H9 (cell line): ENCODE measurements around the gene IMMP2L. TPM values are rescaled to one million over a fixed set of nuclear protein-coding genes. Genes with fewer than 3 reads are reported as not detected.

Experiments
- DNase-seq: peaks from one replicate; pipeline ENCODE4 v3.0.0-alpha.2; 2017
- H2AFZ ChIP-seq: one replicate; pipeline ENCODE4 v1.6.1; 2013; ENCODE audit warnings: mild to moderate bottlenecking, low read length, control low read depth, moderate library complexity
- H2AK5ac ChIP-seq: 2 replicates; pipeline ENCODE4 v1.6.1; 2013; ENCODE audit warnings: low read length, control low read depth, mixed read lengths; ENCODE audit not compliant: insufficient read length
- H2BK120ac ChIP-seq: one replicate; pipeline ENCODE4 v1.6.1; 2013; ENCODE audit warnings: low read depth, mild to moderate bottlenecking, low read length, control low read depth, inconsistent platforms; ENCODE audit not compliant: poor library complexity, severe bottlenecking
- H2BK12ac ChIP-seq: 2 replicates; pipeline ENCODE4 v1.6.1; 2013; ENCODE audit warnings: low read length, control low read depth, mixed read lengths, low read depth; ENCODE audit not compliant: insufficient read length
- H2BK15ac ChIP-seq: 2 replicates; pipeline ENCODE4 v1.6.1; 2013; ENCODE audit warnings: low read depth, low read length, control low read depth
- H2BK20ac ChIP-seq: one replicate; pipeline ENCODE4 v1.6.1; 2013; ENCODE audit warnings: low read depth, mild to moderate bottlenecking, low read length, control low read depth, inconsistent platforms; ENCODE audit not compliant: poor library complexity, severe bottlenecking
- H2BK5ac ChIP-seq: 2 replicates; pipeline ENCODE4 v1.6.1; 2013; ENCODE audit warnings: low read length, control low read depth, mixed read lengths; ENCODE audit not compliant: insufficient read length
- H3K14ac ChIP-seq: 2 replicates; pipeline ENCODE4 v1.6.1; 2013; ENCODE audit warnings: low read length, control low read depth; ENCODE audit not compliant: insufficient read depth
- H3K18ac ChIP-seq: 2 replicates; pipeline ENCODE4 v1.6.1; 2013; ENCODE audit warnings: low read depth, mild to moderate bottlenecking, mixed read lengths, low read length, control low read depth; ENCODE audit not compliant: insufficient read length
- H3K23ac ChIP-seq: 2 replicates; pipeline ENCODE4 v1.6.1; 2013; ENCODE audit warnings: low read length, control low read depth, mixed read lengths, low read depth; ENCODE audit not compliant: insufficient read length
- H3K23me2 ChIP-seq: 2 replicates; pipeline ENCODE4 v1.6.1; 2013; ENCODE audit warnings: low read depth, mild to moderate bottlenecking, mixed read lengths, low read length, control low read depth; ENCODE audit not compliant: insufficient read length, poor library complexity, severe bottlenecking
- H3K27ac ChIP-seq: 2 replicates; pipeline ENCODE4 v1.5.1; 2013; ENCODE audit warnings: low read length, control low read depth, mixed read lengths, low read depth; ENCODE audit not compliant: insufficient read length
- H3K27me3 ChIP-seq: 2 replicates; pipeline ENCODE4 v1.6.1; 2013; ENCODE audit warnings: low read length, control low read depth, inconsistent platforms; ENCODE audit not compliant: insufficient read depth
- H3K4ac ChIP-seq: 2 replicates; pipeline ENCODE4 v1.6.1; 2013; ENCODE audit warnings: low read depth, mild to moderate bottlenecking, control low read depth, inconsistent platforms, low read length, moderate library complexity
- H3K4me1 ChIP-seq: 2 replicates; pipeline ENCODE4 v1.6.1; 2013; ENCODE audit warnings: low read length, control low read depth, inconsistent platforms; ENCODE audit not compliant: insufficient read depth
- H3K4me2 ChIP-seq: 2 replicates; pipeline ENCODE4 v1.6.1; 2013; ENCODE audit warnings: low read length, control low read depth, mixed read lengths; ENCODE audit not compliant: insufficient read length, insufficient read depth
- H3K56ac ChIP-seq: 2 replicates; pipeline ENCODE4 v1.6.1; 2013; ENCODE audit warnings: low read depth, mild to moderate bottlenecking, mixed read lengths, low read length, control low read depth; ENCODE audit not compliant: insufficient read length
- H3K79me1 ChIP-seq: 2 replicates; pipeline ENCODE4 v1.6.1; 2013; ENCODE audit warnings: low read depth, mild to moderate bottlenecking, moderate library complexity, low read length, control low read depth, inconsistent platforms; ENCODE audit not compliant: insufficient read depth, poor library complexity, severe bottlenecking
- H3K79me2 ChIP-seq: 2 replicates; pipeline ENCODE4 v1.6.1; 2013; ENCODE audit warnings: low read length, control low read depth, inconsistent platforms; ENCODE audit not compliant: insufficient read depth
- H3K9ac ChIP-seq: 2 replicates; pipeline ENCODE4 v1.6.1; 2013; ENCODE audit warnings: low read length, control low read depth, mixed read lengths; ENCODE audit not compliant: insufficient read length; ENCODE audit errors: extremely low read depth
- H3K9me3 ChIP-seq: one replicate; pipeline ENCODE4 v1.6.1; 2013; ENCODE audit warnings: low read depth, low read length, inconsistent platforms; ENCODE audit not compliant: control insufficient read depth
- H3T11ph ChIP-seq: one replicate; pipeline ENCODE4 v1.6.1; 2013; ENCODE audit warnings: mild to moderate bottlenecking, low read length, control low read depth, inconsistent platforms
- H4K20me1 ChIP-seq: one replicate; pipeline ENCODE4 v1.6.1; 2013; ENCODE audit not compliant: control insufficient read depth, insufficient read length, insufficient read depth
- H4K5ac ChIP-seq: 2 replicates; pipeline ENCODE4 v1.6.1; 2013; ENCODE audit warnings: low read depth, mild to moderate bottlenecking, mixed read lengths, low read length, control low read depth; ENCODE audit not compliant: insufficient read length
- H4K8ac ChIP-seq: replicated peaks from 2 replicates; pipeline ENCODE4 v1.6.1; 2013; ENCODE audit warnings: low read length, control low read depth, mixed read lengths, low read depth; ENCODE audit not compliant: insufficient read length
- H4K91ac ChIP-seq: 2 replicates; pipeline ENCODE4 v1.6.1; 2013; ENCODE audit warnings: low read depth, mild to moderate bottlenecking, moderate library complexity, mixed read lengths, low read length, control low read depth; ENCODE audit not compliant: insufficient read length
- H3K27ac Mint-ChIP-seq, 3 experiments: 2 replicates in 2 of 3; 3 replicates in 1 of 3; pipeline ENCODE4 v1.8.0; 2020 to 2021; ENCODE audit warnings: mixed read lengths in 3 of 3, mild to moderate bottlenecking in 1 of 3, moderate library complexity in 1 of 3
- H3K27me3 Mint-ChIP-seq: 2 replicates; pipeline ENCODE4 v1.8.0; 2021; ENCODE audit warnings: low read depth, mild to moderate bottlenecking, moderate library complexity, mixed read lengths
- H3K36me3 Mint-ChIP-seq, 3 experiments: 2 replicates in 2 of 3; 3 replicates in 1 of 3; pipeline ENCODE4 v1.8.0; 2020 to 2021; ENCODE audit warnings: low read depth in 3 of 3, mixed read lengths in 3 of 3; ENCODE audit not compliant: insufficient read depth in 1 of 3
- H3K4me1 Mint-ChIP-seq, 2 experiments: 2 replicates each; pipeline ENCODE4 v1.8.0; 2020; ENCODE audit warnings: mixed read lengths in 2 of 2
- H3K4me3 Mint-ChIP-seq, 2 experiments: 2 replicates in 1 of 2; 3 replicates in 1 of 2; pipeline ENCODE4 v1.8.0; 2020 to 2021; ENCODE audit warnings: mild to moderate bottlenecking in 2 of 2, mixed read lengths in 2 of 2, moderate library complexity in 1 of 2
- H3K9me3 Mint-ChIP-seq, 2 experiments: 2 replicates in 1 of 2; 3 replicates in 1 of 2; pipeline ENCODE4 v1.8.0; 2020; ENCODE audit warnings: mild to moderate bottlenecking in 2 of 2, mixed read lengths in 2 of 2, moderate library complexity in 1 of 2
- CTCF ChIP-seq: fragments of 200-600 bp; sonication (generic); conservative IDR thresholded peaks from 3 replicates; pipeline ENCODE4 v1.8.0; 2021; ENCODE audit warnings: antibody characterized with exemption, mild to moderate bottlenecking
- WGBS: extraction: QIAGEN DNeasy Blood & Tissue Kit; methylation state at CpG from one replicate; pipeline ENCODE4 v1.1.7; 2013; ENCODE audit warnings: missing lambda C conversion rate, low lambda C conversion rate, mixed read lengths; ENCODE audit not compliant: insufficient read length; ENCODE audit errors: extremely low coverage; 5-methylcytosine and 5-hydroxymethylcytosine counted together
- total RNA-seq: library from RNA; stranded (reverse); gene quantifications from 2 replicates; pipeline ENCODE4 v1.2.1, GENCODE V29; 2021

Gene IMMP2L
- total RNA-seq, 1 experiment from 2014 or later: 14.7 TPM

- H3K27ac ChIP-seq: no peak overlapping the region
- no peak overlapping the region for H3K18ac ChIP-seq
- no peaks in the 10 kb centered on the region for H3K79me2 ChIP-seq
- H4K8ac ChIP-seq: no peak overlapping the region
- no peak for DNase-seq
- no peak for TF ChIP-seq CTCF
- no peak overlapping the region for H3T11ph ChIP-seq
- H3K23ac ChIP-seq: no peak overlapping the region
- H2AFZ ChIP-seq: no peak overlapping the region
- H2BK120ac ChIP-seq: no peak overlapping the region
- H4K5ac ChIP-seq: no peak overlapping the region
- no peak overlapping the region for H3K4ac ChIP-seq
- no peak overlapping the region for H3K14ac ChIP-seq
- no peak overlapping the region for H2BK20ac ChIP-seq
- H3K9me3 Mint-ChIP-seq: no peaks in the 10 kb centered on the region
- no peak overlapping the region for H2BK5ac ChIP-seq
- no peaks in the 10 kb centered on the region for H3K27me3 ChIP-seq
- H3K27me3 Mint-ChIP-seq: no peaks in the 10 kb centered on the region
- H3K79me1 ChIP-seq: no peaks in the 10 kb centered on the region
- no peak overlapping the region for H3K4me3 Mint-ChIP-seq
- H3K56ac ChIP-seq: no peak overlapping the region
- no peaks in the 10 kb centered on the region for H3K36me3 Mint-ChIP-seq
- no peak overlapping the region for H3K9ac ChIP-seq
- H3K4me2 ChIP-seq: no peak overlapping the region
- WGBS: no CpG with 5 or more reads among the region's 3 CpGs
- H2BK15ac ChIP-seq: no peak overlapping the region
- H4K91ac ChIP-seq: no peak overlapping the region
- no peaks in the 10 kb centered on the region for H3K4me1 Mint-ChIP-seq
- H3K23me2 ChIP-seq: no peaks in the 10 kb centered on the region
- H4K20me1 ChIP-seq: no peaks in the 10 kb centered on the region
- no peak overlapping the region for H2AK5ac ChIP-seq
- no peaks in the 10 kb centered on the region for H3K4me1 ChIP-seq
- H3K27ac Mint-ChIP-seq: no peak overlapping the region
- H3K9me3 ChIP-seq: no peaks in the 10 kb centered on the region
- no peak overlapping the region for H2BK12ac ChIP-seq
Measured at GRCh38 chr7:111383133-111383532, 179.2 kb downstream of the IMMP2L start.
